Activated CD4-positive, alpha-beta T cell treated with anti-CD3 and anti-CD28 coated beads, Interleukin-2, amount 10 ng/mL, durations not matched to agents 24 days and 14 days (primary cell): ENCODE measurements around the gene KRTAP12-3. TPM values are rescaled to one million over a fixed set of nuclear protein-coding genes. Genes with fewer than 3 reads are reported as not detected.
"Not testable (repeated sequence)": the region's sequence is repeated elsewhere in the genome, so short reads cannot be mapped to it uniquely, and the experiment has no call there.

Experiments used
- DNase-seq: peaks from one replicate; pipeline ENCODE4 v3.0.0; 2022
- H3K27ac Mint-ChIP-seq: one replicate; pipeline ENCODE4 v1.8.0; 2022; ENCODE audit warnings: mild to moderate bottlenecking, mixed read lengths
- H3K27me3 Mint-ChIP-seq: one replicate; pipeline ENCODE4 v1.8.0; 2022; ENCODE audit warnings: mixed read lengths
- H3K36me3 Mint-ChIP-seq: one replicate; pipeline ENCODE4 v1.8.0; 2022; ENCODE audit warnings: low read depth, mild to moderate bottlenecking, mixed read lengths
- H3K4me1 Mint-ChIP-seq: one replicate; pipeline ENCODE4 v1.8.0; 2021; ENCODE audit warnings: mixed read lengths
- H3K4me3 Mint-ChIP-seq: one replicate; pipeline ENCODE4 v1.8.0; 2022; ENCODE audit warnings: mild to moderate bottlenecking, moderate library complexity, mixed read lengths
- H3K9me3 Mint-ChIP-seq: one replicate; pipeline ENCODE4 v1.8.0; 2021; ENCODE audit warnings: mixed read lengths
- intact Hi-C: fragments of 100-400 bp; cut with micrococcal nuclease; formaldehyde crosslinking; loops from one replicate; pipeline ENCODE4 v1.15.1; 2023
- total RNA-seq: library from RNA; stranded (reverse); gene quantifications from 2 replicates; pipeline ENCODE4 v1.2.3, GENCODE V29; 2022

Gene KRTAP12-3
- total RNA-seq, 1 donor from 2014 or later, result not detected

GRCh38 chr21:44617071-44617501 is 40.6 kb upstream of the KRTAP12-3 start:
- peaks cover 22% of the 10 kb centered on the region for H3K9me3 Mint-ChIP-seq
- H3K4me3 Mint-ChIP-seq, result no peak overlapping the region
- peaks cover 17% of the 10 kb centered on the region for H3K4me1 Mint-ChIP-seq
- no peak overlapping the region for H3K27ac Mint-ChIP-seq
- no peak for DNase-seq
- peaks cover 22% of the 10 kb centered on the region for H3K36me3 Mint-ChIP-seq
- H3K27me3 Mint-ChIP-seq, result no peaks in the 10 kb centered on the region
- intact Hi-C loops, result no loop called here

- peaks cover 30% of the 10 kb centered on the region for H3K9me3 Mint-ChIP-seq
- H3K27me3 Mint-ChIP-seq, result peaks cover 2% of the 10 kb centered on the region
Observed at GRCh38 chr21:44618504-44618903, 39.2 kb upstream of the KRTAP12-3 start.

GRCh38 chr21:44618909-44619308 is 38.8 kb upstream of the KRTAP12-3 start:
- H3K4me1 Mint-ChIP-seq, result peaks cover 17% of the 10 kb centered on the region
- H3K4me3 Mint-ChIP-seq, result peak overlapping the region; percentile 60
- peak overlapping the region; percentile 87 for H3K27ac Mint-ChIP-seq
- H3K36me3 Mint-ChIP-seq, result peaks cover 25% of the 10 kb centered on the region
- intact Hi-C loops, result no loop called here
- peaks cover 34% of the 10 kb centered on the region for H3K9me3 Mint-ChIP-seq
- DNase-seq, result peak; percentile 84
- H3K27me3 Mint-ChIP-seq, result peaks cover 2% of the 10 kb centered on the region

More at GRCh38 chr21:44618504-44618903, 39.2 kb upstream of the KRTAP12-3 start:
- no peak for DNase-seq
- intact Hi-C loops, result no loop called here
- Mint-ChIP-seq H3K4me1 (peaks cover 17% of the 10 kb centered on the region), H3K27ac (peak overlapping the region; percentile 87), H3K4me3 (peak overlapping the region; percentile 60), H3K36me3 (peaks cover 23% of the 10 kb centered on the region)

GRCh38 chr21:44619886-44620285 is 37.8 kb upstream of the KRTAP12-3 start:
- no peak overlapping the region for H3K27ac Mint-ChIP-seq
- H3K4me3 Mint-ChIP-seq, result no peak overlapping the region
- DNase-seq, result no peak
- H3K36me3 Mint-ChIP-seq, result peaks cover 28% of the 10 kb centered on the region
- H3K9me3 Mint-ChIP-seq, result peaks cover 44% of the 10 kb centered on the region
- H3K27me3 Mint-ChIP-seq, result peaks cover 2% of the 10 kb centered on the region
- intact Hi-C loops, result no loop called here
- peaks cover 17% of the 10 kb centered on the region for H3K4me1 Mint-ChIP-seq

GRCh38 chr21:44623575-44623974 is 34.2 kb upstream of the KRTAP12-3 start:
- Mint-ChIP-seq H3K27ac (no peak overlapping the region), H3K9me3 (peaks cover 45% of the 10 kb centered on the region), H3K36me3 (peaks cover 25% of the 10 kb centered on the region)

GRCh38 chr21:44625756-44626155 is 32.0 kb upstream of the KRTAP12-3 start:
- intact Hi-C loops, result no loop called here
- Mint-ChIP-seq H3K27ac (no peak overlapping the region), H3K9me3 (peaks cover 37% of the 10 kb centered on the region), H3K4me1 (peaks cover 4% of the 10 kb centered on the region), H3K36me3 (peaks cover 15% of the 10 kb centered on the region), H3K27me3 (peaks cover 2% of the 10 kb centered on the region), H3K4me3 (no peak overlapping the region)
- no peak for DNase-seq

More at GRCh38 chr21:44623575-44623974, 34.2 kb upstream of the KRTAP12-3 start:
- Mint-ChIP-seq H3K4me3 (no peak overlapping the region), H3K27me3 (peaks cover 2% of the 10 kb centered on the region), H3K4me1 (peaks cover 12% of the 10 kb centered on the region)
- DNase-seq, result no peak
- intact Hi-C loops, result no loop called here

GRCh38 chr21:44626262-44626661 is 31.5 kb upstream of the KRTAP12-3 start:
- DNase-seq, result no peak
- Mint-ChIP-seq H3K27ac (no peak overlapping the region), H3K36me3 (peaks cover 17% of the 10 kb centered on the region), H3K27me3 (peaks cover 2% of the 10 kb centered on the region), H3K9me3 (peaks cover 40% of the 10 kb centered on the region), H3K4me3 (no peak overlapping the region), H3K4me1 (peaks cover 4% of the 10 kb centered on the region)
- intact Hi-C loops, result no loop called here

GRCh38 chr21:44626673-44627143 is 31.0 kb upstream of the KRTAP12-3 start, which contains the start of gene KRTAP10-9:
KRTAP10-9 (plus strand) TSS chr21:44627093; CDS start chr21:44627172, 79 bp downstream.
- peaks cover 4% of the 10 kb centered on the region for H3K27me3 Mint-ChIP-seq
- no peak within 1 kb of the TSS for H3K4me3 Mint-ChIP-seq
- H3K27ac Mint-ChIP-seq, result no peak within 1 kb of the TSS
- peaks cover 19% of the 10 kb centered on the region for H3K36me3 Mint-ChIP-seq
- no peak for DNase-seq
- peaks cover 5% of the 10 kb centered on the region for H3K4me1 Mint-ChIP-seq
- peaks cover 43% of the 10 kb centered on the region for H3K9me3 Mint-ChIP-seq
- intact Hi-C loops, result no loop called here

GRCh38 chr21:44627181-44627822 is 30.4 kb upstream of the KRTAP12-3 start:
- H3K4me3 Mint-ChIP-seq, DNase-seq, H3K4me1 Mint-ChIP-seq, H3K27me3 Mint-ChIP-seq, intact Hi-C loops, H3K27ac Mint-ChIP-seq: not testable (repeated sequence)
- H3K9me3 Mint-ChIP-seq, result peaks cover 49% of the 10 kb centered on the region
- peaks cover 20% of the 10 kb centered on the region for H3K36me3 Mint-ChIP-seq

- H3K27ac Mint-ChIP-seq, DNase-seq, H3K27me3 Mint-ChIP-seq, H3K4me3 Mint-ChIP-seq, H3K4me1 Mint-ChIP-seq, intact Hi-C loops: not testable (repeated sequence)
- peaks cover 20% of the 10 kb centered on the region for H3K36me3 Mint-ChIP-seq
- peaks cover 45% of the 10 kb centered on the region for H3K9me3 Mint-ChIP-seq
Observed at GRCh38 chr21:44627831-44628233, 29.9 kb upstream of the KRTAP12-3 start.

GRCh38 chr21:44628707-44629391 is 28.9 kb upstream of the KRTAP12-3 start:
- DNase-seq, result no peak
- Mint-ChIP-seq H3K27ac (no peak overlapping the region), H3K36me3 (peaks cover 20% of the 10 kb centered on the region), H3K4me3 (no peak overlapping the region), H3K9me3 (peaks cover 45% of the 10 kb centered on the region), H3K27me3 (peaks cover 6% of the 10 kb centered on the region), H3K4me1 (peaks cover 6% of the 10 kb centered on the region)
- intact Hi-C loops, result no loop called here

GRCh38 chr21:44630440-44630839 is 27.3 kb upstream of the KRTAP12-3 start:
- peaks cover 6% of the 10 kb centered on the region for H3K4me1 Mint-ChIP-seq
- H3K9me3 Mint-ChIP-seq, result peaks cover 42% of the 10 kb centered on the region
- intact Hi-C loops, result no loop called here
- no peak overlapping the region for H3K4me3 Mint-ChIP-seq
- H3K27me3 Mint-ChIP-seq, result peaks cover 11% of the 10 kb centered on the region
- no peak for DNase-seq
- peaks cover 16% of the 10 kb centered on the region for H3K36me3 Mint-ChIP-seq
- H3K27ac Mint-ChIP-seq, result no peak overlapping the region

GRCh38 chr21:44632067-44632466 is 25.7 kb upstream of the KRTAP12-3 start:
- Mint-ChIP-seq H3K9me3 (peaks cover 42% of the 10 kb centered on the region), H3K4me1 (peaks cover 6% of the 10 kb centered on the region), H3K36me3 (peaks cover 16% of the 10 kb centered on the region), H3K27ac (no peak overlapping the region), H3K4me3 (no peak overlapping the region), H3K27me3 (peaks cover 11% of the 10 kb centered on the region)
- intact Hi-C loops, result no loop called here
- no peak for DNase-seq
